Measurements from ENCODE around the gene NEUROD6.

NEUROD6 gene

GRCh38 chr7:31340603-31341002, at the start of gene NEUROD6:
NEUROD6 (minus strand) TSS chr7:31340726; CDS start chr7:31339268, 1,458 bp downstream.
- no peak for DNase-seq

GRCh38 chr7:31384466-31384865, 43.9 kb upstream of the NEUROD6 start:
- DNase-seq, result no peak

- DNase-seq, result no peak
These were observed 42.2 kb upstream of the NEUROD6 start for GRCh38 chr7:31382722-31383121.

- peak in 16 of 56 donors; percentile 0 to 32 (median 2) for DNase-seq
These were observed 33.1 kb upstream of the NEUROD6 start for GRCh38 chr7:31373337-31374289.

GRCh38 chr7:31372231-31372959, 31.9 kb upstream of the NEUROD6 start:
- no peak for DNase-seq

- no peak for DNase-seq
These were observed 31.1 kb upstream of the NEUROD6 start for GRCh38 chr7:31371621-31372020.

- DNase-seq, result no peak
These were observed 30.1 kb upstream of the NEUROD6 start for GRCh38 chr7:31370609-31371008.

GRCh38 chr7:31368620-31369019, 28.1 kb upstream of the NEUROD6 start:
- DNase-seq, result no peak

- DNase-seq, result no peak
These were observed 23.0 kb upstream of the NEUROD6 start for GRCh38 chr7:31363496-31363895.

GRCh38 chr7:31363051-31363450, 22.5 kb upstream of the NEUROD6 start:
- DNase-seq, result no peak

GRCh38 chr7:31362401-31362800, 21.9 kb upstream of the NEUROD6 start:
- DNase-seq, result no peak

GRCh38 chr7:31358467-31358866, 17.9 kb upstream of the NEUROD6 start:
- DNase-seq, result no peak

- no peak for DNase-seq
These were observed 4.9 kb upstream of the NEUROD6 start for GRCh38 chr7:31345421-31345820.

GRCh38 chr7:31343516-31344305, 3.2 kb upstream of the NEUROD6 start:
- DNase-seq, result no peak

GRCh38 chr7:31341141-31341540, 615 bp upstream of the NEUROD6 start:
- no peak for DNase-seq

- DNase-seq, result no peak
These were observed 475 bp downstream of the NEUROD6 start for GRCh38 chr7:31340051-31340450.

GRCh38 chr7:31338706-31339105, 1.8 kb downstream of the NEUROD6 start:
- DNase-seq, result no peak

GRCh38 chr7:31337002-31337565, 3.4 kb downstream of the NEUROD6 start:
- no peak for DNase-seq

- DNase-seq, result no peak
These were observed 4.1 kb downstream of the NEUROD6 start for GRCh38 chr7:31336202-31337001.

- no peak for DNase-seq
These were observed 4.7 kb downstream of the NEUROD6 start for GRCh38 chr7:31335884-31336201.

Data from nucleus accumbens (tissue), 56 donors.